Aorta (tissue), 5 donors: ENCODE results near the gene PDZD4. TPM values are rescaled to one million over a fixed set of nuclear protein-coding genes. Genes with fewer than 3 reads are reported as not detected.
A peak's percentile ranks its signal among the peaks of the same experiment; 100 is the strongest.
"Not testable (repeated sequence)": the region's sequence is repeated elsewhere in the genome, so short reads cannot be mapped to it uniquely, and the experiment has no call there.

Experiments
- ATAC-seq: fragments of 200-7000 bp; cut with Tn5 transposase; one replicate; pipeline ENCODE4 v1.9.1; 2022; ENCODE audit warnings: moderate library complexity; ENCODE audit not compliant: low FRiP score
- DNase-seq, 2 donors: peaks; one replicate each; pipeline ENCODE4 v3.0.0-alpha.2; 2020
- H3K27ac ChIP-seq, 2 donors: one replicate each; pipeline ENCODE4 v1.5.1; 2013; ENCODE audit warnings: low read length in 2 of 2, mild to moderate bottlenecking in 2 of 2, moderate library complexity in 2 of 2, control low read depth in 1 of 2, inconsistent platforms in 1 of 2, low read depth in 1 of 2
- H3K27me3 ChIP-seq, 2 donors: one replicate each; pipeline ENCODE4 v1.6.1; 2013; ENCODE audit warnings: control low read depth in 1 of 2, low read length in 1 of 2, mild to moderate bottlenecking in 1 of 2, moderate library complexity in 1 of 2; ENCODE audit not compliant: insufficient read depth in 2 of 2, control insufficient read depth in 1 of 2
- H3K36me3 ChIP-seq, 2 donors: one replicate each; pipeline ENCODE4 v1.6.1; 2013; ENCODE audit warnings: control low read depth in 1 of 2, low read length in 1 of 2, mild to moderate bottlenecking in 1 of 2; ENCODE audit not compliant: insufficient read depth in 2 of 2, control insufficient read depth in 1 of 2
- H3K4me1 ChIP-seq, 2 donors: one replicate each; pipeline ENCODE4 v1.6.1; 2013; ENCODE audit warnings: low read length in 2 of 2, control low read depth in 1 of 2, mild to moderate bottlenecking in 1 of 2, moderate library complexity in 1 of 2; ENCODE audit not compliant: insufficient read depth in 2 of 2, control insufficient read depth in 1 of 2
- H3K4me3 ChIP-seq, 2 donors: one replicate each; pipeline ENCODE4 v1.5.1; 2013; ENCODE audit warnings: low read length in 2 of 2, control low read depth in 1 of 2, mild to moderate bottlenecking in 1 of 2
- H3K9me3 ChIP-seq: one replicate; pipeline ENCODE4 v1.6.1; 2013; ENCODE audit warnings: mild to moderate bottlenecking, low read length; ENCODE audit not compliant: control insufficient read depth
- WGBS, 2 donors: extraction: QIAGEN DNeasy Blood & Tissue Kit; methylation state at CpG; one replicate each; pipeline ENCODE4 v1.1.7; 2013; 5-methylcytosine and 5-hydroxymethylcytosine counted together
- intact Hi-C, 2 donors: fragments of 100-400 bp; cut with DNase I; formaldehyde crosslinking; loops; one replicate each; pipeline versions ENCODE4 v1.14.2 to v1.15.0; 2022
- polyA plus RNA-seq, 2 donors: library from polyadenylated mRNA; stranded (reverse); fragments of 200-250 nt; gene quantifications; one replicate each; pipeline ENCODE4 v1.2.3, GENCODE V29; 2013
- total RNA-seq, 2 donors: library from RNA; stranded (reverse); fragmentation: NEBNext Ultra II Directional; extraction: Animal tissue kit (Norgen Biotek cat#: 25700); gene quantifications; one replicate each; pipeline ENCODE4 v1.2.1, GENCODE V29; 2021
- donor health status: healthy with polysubstance abuse.
- donor health status: Bipolar disorder and iron deficiency.
- donor health status: DM: no; HTN: no; CAD: no.
- donor health status: DM: no; HTN: no; CAD: no.
- donor health status: DM: yes; HTN: yes; CAD: no.

Gene PDZD4
- total and polyA plus RNA-seq, 4 donors: 4.4 to 27.3 (median 15.6) TPM

- H3K9me3 ChIP-seq: no peaks in the 10 kb centered on the region
- no peaks in the 10 kb centered on the region for H3K36me3 ChIP-seq
- no peak for ATAC-seq
- DNase-seq: peak in 1 of 2 donors; percentile 44
- no peak overlapping the region for H3K4me3 ChIP-seq
- WGBS, 2 donors: 82 to 91% methylated on average over 7 of the region's 7 CpGs
- intact Hi-C loops: no loop called here
- H3K4me1 ChIP-seq: no peaks in the 10 kb centered on the region
- H3K27ac ChIP-seq: no peak overlapping the region
- no peaks in the 10 kb centered on the region for H3K27me3 ChIP-seq
Observed at GRCh38 chrX:153820601-153821000, 9.7 kb downstream of the PDZD4 start.

- DNase-seq (peak in 1 of 2 donors; percentile 68), ATAC-seq (peak; percentile 24)
- Histone ChIP-seq H3K36me3 (no peaks in the 10 kb centered on the region), H3K4me1 (no peaks in the 10 kb centered on the region), H3K27ac (no peak overlapping the region), H3K4me3 (peak overlapping the region in 1 of 2 donors; percentile 25), H3K9me3 (no peaks in the 10 kb centered on the region), H3K27me3 (no peaks in the 10 kb centered on the region)
- 31 to 41% methylated on average over 23 of the region's 23 CpGs for WGBS, 2 donors
- intact Hi-C loops: no loop called here
Observed at GRCh38 chrX:153819384-153820040, 10.8 kb downstream of the PDZD4 start.

GRCh38 chrX:153818571-153819383 lies 11.6 kb downstream of the PDZD4 start:
- 6 to 16% methylated on average over 60 to 67 of the region's 67 CpGs for WGBS, 2 donors
- Histone ChIP-seq H3K4me1 (no peaks in the 10 kb centered on the region), H3K9me3 (no peaks in the 10 kb centered on the region), H3K4me3 (peak overlapping the region in 1 of 2 donors; percentile 25), H3K27me3 (no peaks in the 10 kb centered on the region), H3K27ac (no peak overlapping the region), H3K36me3 (no peaks in the 10 kb centered on the region)
- ATAC-seq: peak; percentile 72
- intact Hi-C loops: no loop called here
- DNase-seq: no peak

GRCh38 chrX:153818064-153818463 lies 12.3 kb downstream of the PDZD4 start:
- H3K9me3 ChIP-seq, DNase-seq, H3K27me3 ChIP-seq, H3K27ac ChIP-seq, H3K36me3 ChIP-seq, H3K4me3 ChIP-seq, intact Hi-C loops, H3K4me1 ChIP-seq, ATAC-seq: not testable (repeated sequence)
- WGBS, 2 donors: 83 to 97% methylated on average over 9 of the region's 9 CpGs

GRCh38 chrX:153816831-153817690 lies 13.3 kb downstream of the PDZD4 start:
- intact Hi-C loops: no loop called here
- H3K27me3 ChIP-seq: no peaks in the 10 kb centered on the region
- H3K9me3 ChIP-seq: no peaks in the 10 kb centered on the region
- no peaks in the 10 kb centered on the region for H3K36me3 ChIP-seq
- no peak overlapping the region for H3K4me3 ChIP-seq
- DNase-seq: peak in 1 of 2 donors; percentile 36
- H3K4me1 ChIP-seq: no peaks in the 10 kb centered on the region
- WGBS, 2 donors: 85 to 86% methylated on average over 25 of the region's 25 CpGs
- no peak overlapping the region for H3K27ac ChIP-seq
- no peak for ATAC-seq

GRCh38 chrX:153814591-153815315 lies 15.6 kb downstream of the PDZD4 start:
- Histone ChIP-seq H3K36me3 (no peaks in the 10 kb centered on the region), H3K4me1 (no peaks in the 10 kb centered on the region), H3K27me3 (no peaks in the 10 kb centered on the region), H3K4me3 (no peak overlapping the region), H3K9me3 (no peaks in the 10 kb centered on the region), H3K27ac (no peak overlapping the region)
- ATAC-seq (no peak), DNase-seq (no peak)
- 76% methylated on average over 19 of the region's 19 CpGs for whole genome bisulfite sequencing, 2 donors
- intact Hi-C loops: no loop called here

- no peak for ATAC-seq
- Histone ChIP-seq H3K4me3 (no peak overlapping the region), H3K9me3 (no peaks in the 10 kb centered on the region), H3K4me1 (no peaks in the 10 kb centered on the region), H3K36me3 (no peaks in the 10 kb centered on the region), H3K27me3 (no peaks in the 10 kb centered on the region), H3K27ac (no peak overlapping the region)
- intact Hi-C loops: no loop called here
- no peak for DNase-seq
- WGBS, 2 donors: 90 to 91% methylated on average over 5 of the region's 5 CpGs
Observed at GRCh38 chrX:153813161-153813560, 17.2 kb downstream of the PDZD4 start.

GRCh38 chrX:153812220-153812619 lies 18.1 kb downstream of the PDZD4 start:
- Histone ChIP-seq H3K36me3 (no peaks in the 10 kb centered on the region), H3K9me3 (no peaks in the 10 kb centered on the region), H3K4me3 (no peak overlapping the region), H3K4me1 (no peaks in the 10 kb centered on the region), H3K27ac (no peak overlapping the region), H3K27me3 (no peaks in the 10 kb centered on the region)
- intact Hi-C loops: no loop called here
- DNase-seq: no peak
- 45 to 58% methylated on average over 14 of the region's 14 CpGs for WGBS, 2 donors
- ATAC-seq: no peak
